Hepatic stellate cell (primary cell): Measurements from ENCODE around the gene THOP1.

Experiments
- DNase-seq: peaks from one replicate; pipeline ENCODE4 v3.0.0; 2011; ENCODE audit warnings: low spot score

The THOP1 gene

GRCh38 chr19:2854849-2855248, 69.5 kb downstream of the THOP1 start:
- no peak for DNase-seq

- DNase-seq = no peak
Observed at GRCh38 chr19:2856457-2857050, 71.3 kb downstream of the THOP1 start.

GRCh38 chr19:2858864-2859263, 73.6 kb downstream of the THOP1 start:
- no peak for DNase-seq

- no peak for DNase-seq
Observed at GRCh38 chr19:2863816-2864215, 78.5 kb downstream of the THOP1 start.
